Kidney (tissue), 14 donors: Measurements from ENCODE around the gene PCDH9. TPM values are rescaled to one million over a fixed set of nuclear protein-coding genes. Genes with fewer than 3 reads are reported as not detected.

ENCODE experiments used
- DNase-seq, 5 donors: peaks; one replicate each; pipeline ENCODE4 v3.0.0-alpha.2; 2013 to 2020
- FAIRE-seq: peaks from 2 replicates; lab custom pipeline; 2012; peaks lifted over from hg19 to GRCh38; lab: Jason Lieb, UNC
- H3K27ac ChIP-seq, 2 donors: one replicate each; pipeline ENCODE4 v1.7.0; 2013; ENCODE audit warnings: low read depth in 2 of 2, low read length in 2 of 2, inconsistent platforms in 1 of 2
- H3K27me3 ChIP-seq: one replicate; pipeline ENCODE4 v1.7.1; 2013; ENCODE audit warnings: low read length, inconsistent platforms; ENCODE audit not compliant: control insufficient read depth, insufficient read depth
- H3K36me3 ChIP-seq, 3 donors: one replicate each; pipeline versions ENCODE4 v1.7.0 to v1.7.1; 2013; ENCODE audit warnings: low read length in 3 of 3, control low read depth in 1 of 3, inconsistent platforms in 1 of 3; ENCODE audit not compliant: insufficient read depth in 3 of 3, control insufficient read depth in 2 of 3
- H3K4me1 ChIP-seq, 3 donors: one replicate each; pipeline versions ENCODE4 v1.7.0 to v1.7.1; 2013; ENCODE audit warnings: low read length in 3 of 3, inconsistent platforms in 1 of 3, low read depth in 1 of 3; ENCODE audit not compliant: control insufficient read depth in 2 of 3, insufficient read depth in 2 of 3
- H3K4me3 ChIP-seq, 3 donors: one replicate each; pipeline versions ENCODE4 v1.7.0 to v1.8.1; 2013; ENCODE audit warnings: low read length in 3 of 3, control low read depth in 1 of 3, inconsistent platforms in 1 of 3
- H3K9ac ChIP-seq, 3 donors: one replicate each; pipeline versions ENCODE4 v1.7.0 to v1.7.1; 2013; ENCODE audit warnings: low read length in 3 of 3, control low read depth in 1 of 3, inconsistent platforms in 1 of 3
- H3K9me3 ChIP-seq, 3 donors: one replicate each; pipeline versions ENCODE4 v1.7.0 to v1.7.1; 2013; ENCODE audit warnings: low read length in 3 of 3, control low read depth in 1 of 3, inconsistent platforms in 1 of 3; ENCODE audit not compliant: control insufficient read depth in 2 of 3, insufficient read depth in 1 of 3
- CTCF ChIP-seq: IDR thresholded peaks from 3 replicates; pipeline ENCODE4 v1.5.1; 2012; ENCODE audit warnings: mild to moderate bottlenecking, moderate library complexity, borderline replicate concordance; ENCODE audit not compliant: insufficient read depth; ENCODE audit errors: extremely low read depth
- intact Hi-C: fragments of 100-400 bp; cut with DNase I; formaldehyde crosslinking; loops from one replicate; pipeline ENCODE4 v1.11.1; 2022
- polyA plus RNA-seq: library from polyadenylated mRNA; stranded (reverse); fragments of 350-450 nt; fragmentation: Illumina TruSeq; extraction: RNeasy Lipid Tissue Mini Kit (QIAGEN cat#74804); gene quantifications from one replicate; pipeline ENCODE4 v1.2.3, GENCODE V29; 2014; ENCODE audit warnings: low read depth, low replicate concordance; ENCODE audit not compliant: insufficient read depth
- total RNA-seq: library from RNA; stranded (reverse); fragmentation: NEBNext Ultra II Directional; extraction: Animal tissue kit (Norgen Biotek cat#: 25700); gene quantifications from one replicate; pipeline ENCODE4 v1.2.1, GENCODE V29; 2021
- donor health status: control.
- donor health status: control.
- donor health status: control.
- donor health status: control.
- donor health status: control.
- donor health status: DM: yes; HTN: yes; CAD: no.
- donor health status: Normal renal cell carcinoma (clear cell type).

Gene PCDH9
- total and polyA plus RNA-seq, 2 donors from 2014 or later: 1.6 to 9.5 TPM

DNA sequence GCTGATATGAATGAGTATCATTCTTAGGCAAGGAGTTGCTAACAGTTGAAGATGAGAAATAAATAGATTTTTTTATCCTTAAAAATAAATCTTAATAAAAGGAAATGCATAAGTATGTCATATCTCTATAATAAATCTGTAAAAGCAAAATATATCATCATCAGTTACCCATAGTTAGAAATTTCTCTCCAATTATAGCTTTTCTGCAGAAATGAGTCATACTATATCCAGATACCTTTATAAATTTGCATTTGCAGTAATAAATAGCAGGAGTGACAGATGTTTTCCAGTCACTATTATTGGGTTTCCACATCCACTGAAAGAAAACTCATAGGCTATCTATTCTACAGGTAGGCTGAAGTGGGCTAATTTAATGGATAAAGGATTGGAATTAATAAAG is 829.8 kb downstream of the PCDH9 start:
- intact Hi-C loops: no loop called here
- FAIRE-seq (no peak), DNase-seq (no peak)
- H3K9ac ChIP-seq: no peak overlapping the region
- H3K4me1 ChIP-seq: no peaks in the 10 kb centered on the region
- no peak overlapping the region for H3K27ac ChIP-seq
- no peak overlapping the region for H3K4me3 ChIP-seq
- H3K9me3 ChIP-seq: no peaks in the 10 kb centered on the region
- H3K36me3 ChIP-seq: no peaks in the 10 kb centered on the region
- no peak for TF ChIP-seq CTCF
- H3K27me3 ChIP-seq: no peaks in the 10 kb centered on the region

DNA sequence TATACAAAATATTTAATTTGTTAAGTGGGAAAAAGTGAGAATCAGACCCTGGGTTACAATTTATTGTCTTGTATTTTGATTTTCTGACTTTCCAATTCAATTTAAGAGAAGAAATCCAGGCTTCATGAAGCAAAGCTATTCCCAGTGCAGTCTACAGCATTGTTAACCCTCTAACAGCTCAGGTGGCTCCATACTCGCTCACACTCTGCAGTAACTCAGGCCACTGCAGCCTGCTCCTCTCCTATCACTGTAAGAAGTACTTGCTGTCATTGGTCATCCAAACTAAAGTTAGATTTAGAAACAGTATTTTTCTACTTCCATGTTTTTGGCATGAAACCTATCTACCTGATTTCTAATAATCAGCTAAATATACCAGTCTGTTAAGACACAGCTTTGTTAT is 830.3 kb downstream of the PCDH9 start:
- Histone ChIP-seq H3K27me3 (no peaks in the 10 kb centered on the region), H3K27ac (no peak overlapping the region), H3K4me3 (no peak overlapping the region), H3K9me3 (no peaks in the 10 kb centered on the region), H3K4me1 (no peaks in the 10 kb centered on the region), H3K36me3 (no peaks in the 10 kb centered on the region), H3K9ac (no peak overlapping the region)
- DNase-seq (no peak), FAIRE-seq (no peak)
- TF ChIP-seq CTCF: no peak
- intact Hi-C loops: no loop called here

- intact Hi-C loops: no loop called here
- DNase-seq (no peak), FAIRE-seq (no peak)
- Histone ChIP-seq H3K9me3 (no peaks in the 10 kb centered on the region), H3K4me3 (no peak overlapping the region), H3K27ac (no peak overlapping the region), H3K4me1 (no peaks in the 10 kb centered on the region), H3K9ac (no peak overlapping the region), H3K36me3 (no peaks in the 10 kb centered on the region), H3K27me3 (no peaks in the 10 kb centered on the region)
- no peak for TF ChIP-seq CTCF
These were observed 833.0 kb downstream of the PCDH9 start for GRCh38 chr13:66397133-66397532.

GRCh38 chr13:66391322-66391721 is 838.8 kb downstream of the PCDH9 start:
- intact Hi-C loops: no loop called here
- H3K9me3 ChIP-seq: no peaks in the 10 kb centered on the region
- no peaks in the 10 kb centered on the region for H3K27me3 ChIP-seq
- TF ChIP-seq CTCF: no peak
- H3K9ac ChIP-seq: no peak overlapping the region
- no peak overlapping the region for H3K4me3 ChIP-seq
- H3K4me1 ChIP-seq: no peaks in the 10 kb centered on the region
- no peak overlapping the region for H3K27ac ChIP-seq
- no peak for DNase-seq
- no peaks in the 10 kb centered on the region for H3K36me3 ChIP-seq
- no peak for FAIRE-seq
